ENCODE measurements around the gene VASH2.

VASH2 gene

GRCh38 chr1:212941452-212941851, 8.9 kb upstream of the VASH2 start:
- no peak for DNase-seq (ENCODE audit: low spot score in 2 of 2)
- no peaks in the 10 kb centered on the region for H3K36me3 ChIP-seq (replicated peaks)
- H3K9me3 ChIP-seq = no peaks in the 10 kb centered on the region
- in situ Hi-C loops (cut with MboI; ENCODE audit: low sequenced_read_pairs) = no loop called here
- H3K27me3 ChIP-seq (ENCODE audit: low read depth) = no peaks in the 10 kb centered on the region
- no peak overlapping the region for H3K4me3 ChIP-seq
- no peaks in the 10 kb centered on the region for H3K4me1 ChIP-seq

- Histone ChIP-seq H3K36me3 (replicated peaks) (no peaks in the 10 kb centered on the region), H3K4me1 (no peaks in the 10 kb centered on the region), H3K9me3 (no peaks in the 10 kb centered on the region; the same call in 1 of the 2 replicates), H3K27me3 (ENCODE audit: low read depth) (no peaks in the 10 kb centered on the region), H3K4me3 (no peak overlapping the region)
- DNase-seq (ENCODE audit: low spot score in 2 of 2) = no peak
- in situ Hi-C loops (cut with MboI; ENCODE audit: low sequenced_read_pairs) = no loop called here
These were observed 7.5 kb upstream of the VASH2 start for GRCh38 chr1:212942679-212943392.

- H3K36me3 ChIP-seq (replicated peaks) = no peaks in the 10 kb centered on the region
- DNase-seq (ENCODE audit: low spot score in 2 of 2) = no peak
- peaks cover 3% of the 10 kb centered on the region for H3K9me3 ChIP-seq
- H3K27me3 ChIP-seq (ENCODE audit: low read depth) = no peaks in the 10 kb centered on the region
- H3K4me3 ChIP-seq = no peak overlapping the region
- no peaks in the 10 kb centered on the region for H3K4me1 ChIP-seq
- in situ Hi-C loops (cut with MboI; ENCODE audit: low sequenced_read_pairs) = no loop called here
These were observed 7.0 kb upstream of the VASH2 start for GRCh38 chr1:212943393-212943710.

- Histone ChIP-seq H3K27me3 (ENCODE audit: low read depth) (no peaks in the 10 kb centered on the region), H3K9me3 (peaks cover 8% of the 10 kb centered on the region), H3K4me1 (no peaks in the 10 kb centered on the region), H3K4me3 (no peak overlapping the region), H3K36me3 (replicated peaks) (no peaks in the 10 kb centered on the region)
- DNase-seq (ENCODE audit: low spot score in 2 of 2) = no peak
- in situ Hi-C loops (cut with MboI; ENCODE audit: low sequenced_read_pairs) = no loop called here
These were observed 6.0 kb upstream of the VASH2 start for GRCh38 chr1:212944229-212944901.

- peaks cover 2% of the 10 kb centered on the region for H3K4me1 ChIP-seq
- no peaks in the 10 kb centered on the region for H3K36me3 ChIP-seq (replicated peaks)
- H3K4me3 ChIP-seq = no peak overlapping the region
- peaks cover 8% of the 10 kb centered on the region for H3K9me3 ChIP-seq
- no peak for DNase-seq (ENCODE audit: low spot score in 2 of 2)
- H3K27me3 ChIP-seq (ENCODE audit: low read depth) = no peaks in the 10 kb centered on the region
- in situ Hi-C loops (cut with MboI; ENCODE audit: low sequenced_read_pairs) = no loop called here
These were observed 5.3 kb upstream of the VASH2 start for GRCh38 chr1:212945056-212945455.

- Histone ChIP-seq H3K4me1 (peaks cover 3% of the 10 kb centered on the region), H3K9me3 (peaks cover 8% of the 10 kb centered on the region), H3K4me3 (no peak overlapping the region), H3K36me3 (replicated peaks) (no peaks in the 10 kb centered on the region), H3K27me3 (ENCODE audit: low read depth) (no peaks in the 10 kb centered on the region)
- in situ Hi-C loops (cut with MboI; ENCODE audit: low sequenced_read_pairs) = no loop called here
- no peak for DNase-seq (ENCODE audit: low spot score in 2 of 2)
These were observed 4.7 kb upstream of the VASH2 start for GRCh38 chr1:212945463-212946160.

GRCh38 chr1:212946872-212947271, 3.5 kb upstream of the VASH2 start:
- peaks cover 8% of the 10 kb centered on the region for H3K9me3 ChIP-seq
- H3K36me3 ChIP-seq (replicated peaks) = no peaks in the 10 kb centered on the region
- no peak overlapping the region for H3K4me3 ChIP-seq
- H3K4me1 ChIP-seq = peaks cover 5% of the 10 kb centered on the region
- DNase-seq (ENCODE audit: low spot score in 2 of 2) = no peak
- no peaks in the 10 kb centered on the region for H3K27me3 ChIP-seq (ENCODE audit: low read depth)
- in situ Hi-C loops (cut with MboI; ENCODE audit: low sequenced_read_pairs) = no loop called here

- no peak for DNase-seq (ENCODE audit: low spot score in 2 of 2)
- Histone ChIP-seq H3K9me3 (peaks cover 8% of the 10 kb centered on the region), H3K27me3 (ENCODE audit: low read depth) (no peaks in the 10 kb centered on the region), H3K36me3 (replicated peaks) (no peaks in the 10 kb centered on the region; the same call in 1 of the 2 replicates), H3K4me1 (peaks cover 5% of the 10 kb centered on the region), H3K4me3 (peak overlapping the region; percentile 59)
- in situ Hi-C loops (cut with MboI; ENCODE audit: low sequenced_read_pairs) = no loop called here
These were observed 570 bp upstream of the VASH2 start for GRCh38 chr1:212949771-212950170.

- H3K27me3 ChIP-seq (ENCODE audit: low read depth) = no peaks in the 10 kb centered on the region
- DNase-seq (ENCODE audit: low spot score in 2 of 2) = peak in 1 of 2 experiments; percentile 31
- H3K4me3 ChIP-seq = peak overlapping the region; percentile 59
These were observed 995 bp downstream of the VASH2 start for GRCh38 chr1:212951126-212951946.

GRCh38 chr1:212951947-212952640, 1.8 kb downstream of the VASH2 start:
- Histone ChIP-seq H3K9me3 (peaks cover 8% of the 10 kb centered on the region), H3K27me3 (ENCODE audit: low read depth) (no peaks in the 10 kb centered on the region), H3K4me1 (peaks cover 5% of the 10 kb centered on the region), H3K36me3 (replicated peaks) (no peaks in the 10 kb centered on the region; the same call in 1 of the 2 replicates), H3K4me3 (no peak overlapping the region)
- in situ Hi-C loops (cut with MboI; ENCODE audit: low sequenced_read_pairs) = no loop called here
- no peak for DNase-seq (ENCODE audit: low spot score in 2 of 2)

More at GRCh38 chr1:212951126-212951946, 995 bp downstream of the VASH2 start:
- in situ Hi-C loops (cut with MboI; ENCODE audit: low sequenced_read_pairs) = no loop called here
- Histone ChIP-seq H3K36me3 (replicated peaks) (no peaks in the 10 kb centered on the region; the same call in 1 of the 2 replicates), H3K4me1 (peaks cover 5% of the 10 kb centered on the region), H3K9me3 (peaks cover 8% of the 10 kb centered on the region)

- DNase-seq (ENCODE audit: low spot score in 2 of 2) = no peak
- H3K27me3 ChIP-seq (ENCODE audit: low read depth) = no peaks in the 10 kb centered on the region
- in situ Hi-C loops (cut with MboI; ENCODE audit: low sequenced_read_pairs) = no loop called here
- H3K4me3 ChIP-seq = no peak overlapping the region
- peaks cover 5% of the 10 kb centered on the region for H3K4me1 ChIP-seq
- peaks cover 8% of the 10 kb centered on the region for H3K9me3 ChIP-seq
- no peaks in the 10 kb centered on the region; the same call in 1 of the 2 replicates for H3K36me3 ChIP-seq (replicated peaks)
These were observed 2.3 kb downstream of the VASH2 start for GRCh38 chr1:212952641-212952976.

GRCh38 chr1:212953321-212953720, 3.0 kb downstream of the VASH2 start:
- no peak for DNase-seq (ENCODE audit: low spot score in 2 of 2)
- no peaks in the 10 kb centered on the region; the same call in 1 of the 2 replicates for H3K36me3 ChIP-seq (replicated peaks)
- in situ Hi-C loops (cut with MboI; ENCODE audit: low sequenced_read_pairs) = no loop called here
- peaks cover 5% of the 10 kb centered on the region for H3K4me1 ChIP-seq
- no peak overlapping the region for H3K4me3 ChIP-seq
- H3K27me3 ChIP-seq (ENCODE audit: low read depth) = no peaks in the 10 kb centered on the region
- peaks cover 6% of the 10 kb centered on the region; the same call in 1 of the 2 replicates for H3K9me3 ChIP-seq

GRCh38 chr1:212954514-212954913, 4.2 kb downstream of the VASH2 start:
- no peak for DNase-seq (ENCODE audit: low spot score in 2 of 2)
- Histone ChIP-seq H3K27me3 (ENCODE audit: low read depth) (no peaks in the 10 kb centered on the region), H3K9me3 (no peaks in the 10 kb centered on the region), H3K4me1 (peaks cover 5% of the 10 kb centered on the region), H3K36me3 (replicated peaks) (no peaks in the 10 kb centered on the region; the same call in 1 of the 2 replicates), H3K4me3 (no peak overlapping the region)
- in situ Hi-C loops (cut with MboI; ENCODE audit: low sequenced_read_pairs) = no loop called here
